Mesodermal cell (in vitro differentiated cells): Measurements from ENCODE around the gene KCNK1.
A peak's percentile ranks its signal among the peaks of the same experiment; 100 is the strongest.
"Not testable (repeated sequence)": the region's sequence is repeated elsewhere in the genome, so short reads cannot be mapped to it uniquely, and the experiment has no call there.

ENCODE experiments used
- H3K27ac ChIP-seq: 2 replicates; pipeline ENCODE4 v1.7.0; 2013; ENCODE audit warnings: mild to moderate bottlenecking, low read depth, low read length, moderate library complexity; ENCODE audit not compliant: severe bottlenecking
- H3K36me3 ChIP-seq: 2 replicates; pipeline ENCODE4 v1.7.1; 2013; ENCODE audit warnings: mild to moderate bottlenecking, low read length, moderate library complexity; ENCODE audit not compliant: control insufficient read depth, insufficient read depth
- H3K4me1 ChIP-seq: one replicate; pipeline ENCODE4 v1.7.1; 2013; ENCODE audit warnings: mild to moderate bottlenecking, low read length; ENCODE audit not compliant: insufficient read depth, control insufficient read depth, poor library complexity, severe bottlenecking
- H3K4me3 ChIP-seq: 2 replicates; pipeline ENCODE4 v1.7.0; 2013; ENCODE audit warnings: low read length, control low read depth, mild to moderate bottlenecking; ENCODE audit not compliant: insufficient read depth, poor library complexity, severe bottlenecking; ENCODE audit errors: extremely low read depth
- H3K9me3 ChIP-seq: 2 replicates; pipeline ENCODE4 v1.7.1; 2013; ENCODE audit warnings: mild to moderate bottlenecking, low read length, moderate library complexity; ENCODE audit not compliant: control insufficient read depth
- WGBS, 2 experiments: methylation state at CpG; one replicate each; pipeline ENCODE4 v1.1.5; 2013; ENCODE audit warnings: missing lambda C conversion rate in 2 of 2; ENCODE audit not compliant: insufficient coverage in 2 of 2; 5-methylcytosine and 5-hydroxymethylcytosine counted together

KCNK1 gene

GRCh38 chr1:233607252-233608119, 6.4 kb upstream of the KCNK1 start:
- 71 to 80% methylated on average over 6 to 8 of the region's 8 CpGs for WGBS, 2 experiments
- Histone ChIP-seq H3K27ac (no peak overlapping the region), H3K9me3 (no peaks in the 10 kb centered on the region), H3K4me3 (no peak overlapping the region), H3K4me1 (no peaks in the 10 kb centered on the region), H3K36me3 (no peaks in the 10 kb centered on the region)

DNA sequence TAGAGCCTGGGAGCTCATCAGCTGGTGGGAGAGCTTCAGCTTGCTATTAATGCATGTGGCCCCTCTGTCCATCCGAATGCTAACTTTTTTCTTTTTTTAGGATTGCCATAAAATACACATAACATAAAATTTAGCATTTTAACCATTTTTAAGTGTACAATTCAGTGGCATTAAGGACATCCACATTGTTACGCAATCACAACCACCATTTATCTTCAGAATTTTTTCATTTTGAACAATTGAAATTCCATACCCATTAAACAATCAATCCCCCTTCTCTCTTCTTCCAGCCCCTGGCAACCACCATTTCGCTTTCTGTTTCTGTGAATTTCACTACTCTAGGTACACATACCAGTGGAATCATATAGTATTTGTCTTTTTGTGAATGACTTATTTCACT, 4.9 kb upstream of the KCNK1 start:
- H3K4me3 ChIP-seq, result no peak overlapping the region
- no peaks in the 10 kb centered on the region for H3K4me1 ChIP-seq
- H3K36me3 ChIP-seq, result no peaks in the 10 kb centered on the region
- H3K9me3 ChIP-seq, result no peaks in the 10 kb centered on the region
- H3K27ac ChIP-seq, result no peak overlapping the region
- WGBS, 2 experiments, result 100% methylated on average over 1 to 2 of the region's 3 CpGs

- Histone ChIP-seq H3K4me3 (no peak overlapping the region), H3K4me1 (no peaks in the 10 kb centered on the region), H3K27ac (no peak overlapping the region), H3K36me3 (no peaks in the 10 kb centered on the region), H3K9me3 (no peaks in the 10 kb centered on the region)
- 87 to 90% methylated on average over 3 of the region's 4 CpGs for WGBS, 2 experiments
Measured at GRCh38 chr1:233609926-233610325, 4.0 kb upstream of the KCNK1 start.

DNA sequence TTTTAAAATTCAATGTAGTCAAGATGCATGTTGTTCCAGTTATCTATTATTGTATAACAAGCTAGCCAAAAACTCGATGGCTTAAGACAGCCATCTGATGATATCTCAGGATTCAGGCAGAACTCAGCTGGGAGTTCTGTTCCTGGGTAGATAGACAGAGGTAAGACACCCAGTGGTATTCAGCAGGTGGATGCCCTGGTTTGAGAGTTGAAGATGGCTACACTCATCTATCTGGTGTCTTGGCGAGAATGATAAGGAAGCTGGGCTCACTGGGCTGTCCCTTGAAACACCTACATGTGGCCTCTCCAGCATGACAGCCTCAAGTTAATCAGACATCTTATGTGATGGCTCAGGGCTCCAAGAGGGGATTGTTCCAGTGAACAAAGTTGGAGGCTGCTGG, 3.3 kb upstream of the KCNK1 start:
- Histone ChIP-seq H3K36me3 (no peaks in the 10 kb centered on the region), H3K9me3 (no peaks in the 10 kb centered on the region), H3K4me3 (no peak overlapping the region), H3K4me1 (no peaks in the 10 kb centered on the region), H3K27ac (no peak overlapping the region)
- 83% methylated on average over 1 of the region's 2 CpGs; no CpG with 5 or more reads in 1 of the 2 experiments for WGBS, 2 experiments

DNA sequence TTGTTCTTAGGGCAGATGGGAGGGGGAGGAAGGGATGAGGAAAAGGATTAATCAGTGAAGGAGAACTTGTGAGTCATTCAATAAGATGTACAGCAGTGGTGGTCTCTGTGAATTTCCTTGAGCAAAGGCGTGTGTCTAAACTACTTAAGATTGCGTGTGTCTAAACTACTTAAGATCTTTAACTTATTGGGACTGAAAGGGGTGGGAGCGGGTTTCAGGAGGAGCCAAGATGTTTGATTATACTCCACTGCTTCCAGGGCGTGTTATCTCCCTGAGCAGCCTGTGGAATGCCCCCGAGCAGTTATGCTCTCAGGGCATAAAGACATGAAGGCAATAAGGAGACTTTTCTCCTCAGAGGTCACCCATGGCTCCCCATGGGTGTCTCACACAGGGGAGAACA, 2.5 kb upstream of the KCNK1 start:
- not testable (repeated sequence) for H3K4me3 ChIP-seq, H3K9me3 ChIP-seq, H3K27ac ChIP-seq, H3K36me3 ChIP-seq, H3K4me1 ChIP-seq
- WGBS, 2 experiments, result 87 to 90% methylated on average over 2 to 4 of the region's 5 CpGs

DNA sequence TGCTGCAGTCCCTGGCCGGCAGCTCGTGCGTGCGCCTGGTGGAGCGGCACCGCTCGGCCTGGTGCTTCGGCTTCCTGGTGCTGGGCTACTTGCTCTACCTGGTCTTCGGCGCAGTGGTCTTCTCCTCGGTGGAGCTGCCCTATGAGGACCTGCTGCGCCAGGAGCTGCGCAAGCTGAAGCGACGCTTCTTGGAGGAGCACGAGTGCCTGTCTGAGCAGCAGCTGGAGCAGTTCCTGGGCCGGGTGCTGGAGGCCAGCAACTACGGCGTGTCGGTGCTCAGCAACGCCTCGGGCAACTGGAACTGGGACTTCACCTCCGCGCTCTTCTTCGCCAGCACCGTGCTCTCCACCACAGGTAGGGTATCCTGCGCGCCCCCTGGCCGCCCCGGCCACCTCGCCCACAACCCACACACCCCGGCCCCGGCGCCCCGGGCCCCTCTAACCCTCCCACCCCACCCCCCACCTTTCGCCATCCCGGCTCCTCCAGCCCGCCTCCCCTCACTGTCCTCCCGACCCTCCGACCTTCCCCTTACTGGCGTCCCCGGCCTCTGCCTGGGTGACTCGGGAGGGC, 352 bp downstream of the KCNK1 start:
- H3K36me3 ChIP-seq, result no peaks in the 10 kb centered on the region
- H3K9me3 ChIP-seq, result no peaks in the 10 kb centered on the region
- no peak overlapping the region for H3K27ac ChIP-seq
- 0% methylated on average over 17 to 29 of the region's 43 CpGs for WGBS, 2 experiments
- peak overlapping the region; percentile 48 for H3K4me3 ChIP-seq
- H3K4me1 ChIP-seq, result no peaks in the 10 kb centered on the region

DNA sequence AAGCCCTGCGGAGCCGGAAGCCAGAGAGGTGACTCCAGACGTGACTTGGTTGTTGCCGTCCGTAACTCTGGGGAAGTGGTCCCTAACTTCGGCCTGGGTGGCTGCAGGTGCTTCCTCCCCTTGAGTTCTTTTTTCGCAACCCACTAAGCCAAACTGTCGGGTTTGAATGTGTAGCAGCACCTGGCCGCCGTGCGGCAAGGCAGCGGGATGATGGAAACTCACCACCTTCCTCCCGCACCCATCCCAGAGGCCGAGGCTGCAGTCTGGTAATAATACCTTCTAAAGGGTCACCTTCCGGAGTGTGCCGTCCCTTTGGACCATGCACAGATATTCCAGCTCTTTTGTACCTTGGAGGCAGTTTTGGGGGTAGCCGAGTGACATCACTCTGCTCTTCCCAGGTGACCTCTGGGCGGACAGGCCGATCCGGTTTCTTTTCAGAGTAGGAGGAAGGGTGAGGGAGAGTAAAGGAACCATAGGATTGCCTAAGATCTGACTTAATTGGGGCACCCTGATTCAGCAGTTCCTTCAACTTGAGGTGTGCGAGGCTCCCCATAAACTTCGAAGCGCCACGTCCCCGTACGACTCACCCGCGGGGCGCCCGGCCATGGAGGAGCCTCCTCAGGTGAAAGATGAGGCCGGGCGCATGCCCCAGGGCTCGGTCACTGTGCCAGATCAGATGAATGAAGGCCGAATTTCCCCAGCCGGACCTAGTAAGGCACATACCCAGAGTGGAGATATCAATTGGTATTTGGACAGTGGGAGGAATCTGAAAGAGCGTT, 1.0 kb downstream of the KCNK1 start:
- Histone ChIP-seq H3K4me3 (peak overlapping the region; percentile 48), H3K27ac (no peak overlapping the region), H3K9me3 (no peaks in the 10 kb centered on the region), H3K36me3 (no peaks in the 10 kb centered on the region), H3K4me1 (no peaks in the 10 kb centered on the region)
- WGBS, 2 experiments, result 40 to 48% methylated on average over 25 to 26 of the region's 36 CpGs

DNA sequence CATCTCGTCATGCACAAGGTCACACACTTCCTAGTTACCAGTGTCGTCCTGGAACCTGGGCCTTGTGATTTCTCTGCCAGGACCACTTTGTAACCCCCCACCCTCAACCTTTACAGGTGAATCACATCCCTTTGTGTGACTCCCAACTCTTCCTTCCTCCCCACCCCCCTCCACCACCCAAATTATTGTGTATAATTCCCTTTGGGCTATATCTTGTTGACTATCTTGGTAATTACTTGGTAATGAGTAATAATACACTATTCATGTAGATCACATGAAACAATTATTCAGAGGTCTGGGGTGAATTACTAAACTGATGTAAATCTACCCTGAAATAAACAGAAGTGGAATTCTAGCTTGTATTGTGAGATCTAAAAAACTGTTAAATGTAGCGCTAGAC, 1.7 kb downstream of the KCNK1 start:
- H3K36me3 ChIP-seq, result no peaks in the 10 kb centered on the region
- 56 to 89% methylated on average over 2 to 3 of the region's 3 CpGs for WGBS, 2 experiments
- no peak overlapping the region for H3K27ac ChIP-seq
- no peak overlapping the region for H3K4me3 ChIP-seq
- H3K9me3 ChIP-seq, result no peaks in the 10 kb centered on the region
- H3K4me1 ChIP-seq, result no peaks in the 10 kb centered on the region

- WGBS, 2 experiments, result no CpG with 5 or more reads among the region's 1 CpG
- Histone ChIP-seq H3K9me3 (no peaks in the 10 kb centered on the region), H3K4me3 (no peak overlapping the region), H3K4me1 (no peaks in the 10 kb centered on the region), H3K36me3 (no peaks in the 10 kb centered on the region), H3K27ac (no peak overlapping the region)
Measured at GRCh38 chr1:233617025-233617424, 3.1 kb downstream of the KCNK1 start.

DNA sequence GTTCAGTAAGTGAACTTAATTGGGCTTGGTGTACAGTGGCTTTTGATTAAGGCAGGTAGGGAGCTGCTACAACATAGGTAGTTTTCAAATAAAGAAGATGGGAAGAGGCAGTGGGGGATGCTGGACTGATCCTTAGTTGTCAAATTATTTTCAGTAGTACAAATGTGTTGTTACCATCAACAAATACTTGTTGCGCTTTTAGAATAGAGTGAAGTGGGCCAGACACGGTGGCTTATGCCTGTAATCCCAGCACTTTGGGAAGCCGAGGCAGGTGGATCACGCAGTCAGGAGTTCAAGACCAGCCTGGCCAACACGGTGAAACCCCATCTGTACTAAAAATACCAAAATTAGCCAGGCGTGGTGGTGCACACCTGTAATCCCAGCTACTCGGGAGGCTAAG, 5.5 kb downstream of the KCNK1 start:
- H3K4me1 ChIP-seq, H3K4me3 ChIP-seq, H3K9me3 ChIP-seq, H3K27ac ChIP-seq, H3K36me3 ChIP-seq: not testable (repeated sequence)
- WGBS, 2 experiments, result 88 to 90% methylated on average over 4 to 6 of the region's 7 CpGs
